AG04450 (cell line): ENCODE data around the gene PTPRG. TPM values are rescaled to one million over a fixed set of nuclear protein-coding genes. Genes with fewer than 3 reads are reported as not detected.
"Not testable (repeated sequence)": the region's sequence is repeated elsewhere in the genome, so short reads cannot be mapped to it uniquely, and the experiment has no call there.

ENCODE experiments used
- CTCF ChIA-PET: fragments of 300-600, 350-600 bp; formaldehyde crosslinking; extraction: SDS; loops from one replicate; lab custom pipeline; 2022; ENCODE audit warnings: antibody characterized with exemption, inconsistent platforms; lab: Charles Lee
- POLR2A ChIA-PET: fragments of 350-600 bp; formaldehyde crosslinking; extraction: SDS; loops from one replicate; lab custom pipeline; 2021; ENCODE audit warnings: antibody characterized with exemption, inconsistent platforms; lab: Yijun Ruan, JAX
- DNase-seq: peaks from one replicate; pipeline ENCODE4 v3.0.0-alpha.2; 2011; ENCODE audit warnings: low read depth, low spot score
- H3K27ac ChIP-seq: one replicate; pipeline ENCODE4 v1.5.1; 2012; ENCODE audit warnings: low read depth, low read length, control low read depth
- H3K27me3 ChIP-seq: one replicate; pipeline ENCODE4 v1.6.0; 2012; ENCODE audit warnings: low read length; ENCODE audit not compliant: control insufficient read depth, insufficient read depth
- H3K4me3 ChIP-seq: 2 replicates; pipeline ENCODE4 v1.5.1; 2011; ENCODE audit warnings: mild to moderate bottlenecking, low read depth, low read length, control low read depth
- H3K9me3 ChIP-seq: 2 replicates; pipeline ENCODE4 v1.5.1; 2012; ENCODE audit warnings: low read length; ENCODE audit not compliant: control insufficient read depth, insufficient read depth
- polyA plus RNA-seq: library from polyadenylated mRNA; depleted of rRNA; stranded (reverse); fragments of >200 nt; gene quantifications from 2 replicates; pipeline ENCODE4 v1.2.3, GENCODE V29; 2011
- TF ChIP-seq, protein P1 (sequence below): IDR thresholded peaks from 2 replicates; pipeline ENCODE4 v1.5.1; 2011; ENCODE audit warnings: low read depth, low read length, control low read depth, inconsistent platforms

The PTPRG gene
- polyA plus RNA-seq, 1 experiment, result 26.5 TPM

DNA sequence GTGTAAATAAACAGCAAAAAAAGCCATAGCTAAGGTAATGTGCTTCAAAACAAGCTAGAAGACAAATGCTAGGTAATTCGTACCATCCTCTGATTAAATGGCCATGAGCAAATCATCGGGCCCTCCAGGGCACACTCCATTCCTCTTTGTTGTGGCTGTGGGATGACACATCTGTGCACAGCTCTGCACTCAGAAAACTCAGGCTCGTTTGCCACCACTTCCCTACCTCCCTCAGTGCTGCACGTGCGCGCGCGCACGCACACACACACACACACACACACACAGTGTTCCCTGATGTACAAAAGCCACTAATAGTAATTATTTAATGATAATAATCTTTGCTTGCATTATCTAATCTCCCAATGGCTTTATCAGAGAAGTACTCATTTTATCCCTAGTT, 475.4 kb downstream of the PTPRG start:
- no peak for DNase-seq
- Histone ChIP-seq H3K4me3 (no peak overlapping the region), H3K9me3 (no peaks in the 10 kb centered on the region), H3K27ac (no peak overlapping the region), H3K27me3 (no peaks in the 10 kb centered on the region)
- ChIA-PET POLR2A (no interaction called here), CTCF (no interaction called here)
- TF ChIP-seq, protein P1, sequence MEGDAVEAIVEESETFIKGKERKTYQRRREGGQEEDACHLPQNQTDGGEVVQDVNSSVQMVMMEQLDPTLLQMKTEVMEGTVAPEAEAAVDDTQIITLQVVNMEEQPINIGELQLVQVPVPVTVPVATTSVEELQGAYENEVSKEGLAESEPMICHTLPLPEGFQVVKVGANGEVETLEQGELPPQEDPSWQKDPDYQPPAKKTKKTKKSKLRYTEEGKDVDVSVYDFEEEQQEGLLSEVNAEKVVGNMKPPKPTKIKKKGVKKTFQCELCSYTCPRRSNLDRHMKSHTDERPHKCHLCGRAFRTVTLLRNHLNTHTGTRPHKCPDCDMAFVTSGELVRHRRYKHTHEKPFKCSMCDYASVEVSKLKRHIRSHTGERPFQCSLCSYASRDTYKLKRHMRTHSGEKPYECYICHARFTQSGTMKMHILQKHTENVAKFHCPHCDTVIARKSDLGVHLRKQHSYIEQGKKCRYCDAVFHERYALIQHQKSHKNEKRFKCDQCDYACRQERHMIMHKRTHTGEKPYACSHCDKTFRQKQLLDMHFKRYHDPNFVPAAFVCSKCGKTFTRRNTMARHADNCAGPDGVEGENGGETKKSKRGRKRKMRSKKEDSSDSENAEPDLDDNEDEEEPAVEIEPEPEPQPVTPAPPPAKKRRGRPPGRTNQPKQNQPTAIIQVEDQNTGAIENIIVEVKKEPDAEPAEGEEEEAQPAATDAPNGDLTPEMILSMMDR, result no peak

DNA sequence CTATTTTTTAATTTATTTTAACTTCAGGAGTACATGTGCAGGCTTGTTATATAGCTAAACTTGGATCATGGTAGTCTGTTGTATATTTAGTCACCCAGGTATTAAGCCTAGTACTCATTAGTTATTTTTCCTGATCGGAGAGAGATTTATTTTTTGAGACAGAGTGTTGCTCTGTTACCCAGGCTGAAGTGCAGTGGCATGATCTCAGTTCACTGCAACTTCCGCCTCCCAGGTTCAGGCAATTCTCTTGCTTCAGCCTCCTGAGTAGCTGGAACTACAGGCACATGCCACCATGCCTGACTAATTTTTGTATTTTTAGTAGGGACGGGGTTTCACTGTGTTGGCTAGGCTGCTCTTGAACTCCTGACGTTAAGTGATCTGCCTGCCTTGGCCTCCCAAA, 477.4 kb downstream of the PTPRG start:
- H3K4me3 ChIP-seq, H3K27me3 ChIP-seq, H3K9me3 ChIP-seq, POLR2A ChIA-PET, H3K27ac ChIP-seq, DNase-seq, CTCF ChIA-PET: not testable (repeated sequence)

DNA sequence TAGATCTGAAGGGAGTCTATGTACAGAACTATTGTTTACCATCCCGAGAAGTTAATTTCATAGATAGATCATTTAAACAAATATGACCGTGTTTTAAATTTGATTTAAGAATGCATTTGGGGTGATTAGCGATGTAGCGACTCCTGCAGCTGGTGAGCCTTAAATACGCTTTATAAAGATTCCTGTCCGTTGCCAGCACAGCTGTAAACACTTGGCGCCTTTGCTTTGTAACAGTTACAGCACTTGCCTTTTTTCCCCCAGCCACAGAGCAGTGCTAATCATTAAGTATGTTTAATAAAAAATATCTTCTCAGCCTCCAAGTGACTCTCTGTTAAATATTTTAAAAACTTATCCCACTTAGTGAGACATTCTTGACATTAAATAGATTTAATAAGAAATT, 478.2 kb downstream of the PTPRG start:
- CTCF ChIA-PET, result interaction anchor here (0.6 kb wide), 1 partner anchor 469 kb away, joined by 3 read pairs; no protein-coding TSS in a partner anchor
- H3K27me3 ChIP-seq, result no peaks in the 10 kb centered on the region
- no peak for DNase-seq
- POLR2A ChIA-PET, result no interaction called here
- TF ChIP-seq, protein P1, result no peak
- H3K9me3 ChIP-seq, result no peaks in the 10 kb centered on the region
- H3K4me3 ChIP-seq, result no peak overlapping the region
- H3K27ac ChIP-seq, result no peak overlapping the region

DNA sequence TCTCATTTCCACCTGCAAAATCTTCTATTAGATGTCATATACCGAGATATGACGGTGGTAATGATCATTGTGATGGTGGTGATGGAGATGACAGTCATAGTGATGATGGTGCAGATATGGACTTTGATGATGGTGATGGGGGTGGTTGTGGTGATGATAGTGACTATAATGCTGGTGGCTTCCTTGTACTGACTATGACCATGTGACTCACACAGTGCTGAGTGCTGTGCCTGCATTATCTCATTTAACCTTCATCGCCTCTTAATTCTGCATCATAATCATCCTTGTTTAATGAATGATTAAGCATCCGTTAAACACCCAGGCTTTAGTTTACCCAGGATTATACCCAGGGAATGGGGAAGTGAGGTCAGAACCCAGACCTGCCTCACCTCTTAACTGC, 480.3 kb downstream of the PTPRG start:
- ChIA-PET POLR2A (no interaction called here), CTCF (no interaction called here)
- Histone ChIP-seq H3K9me3 (no peaks in the 10 kb centered on the region), H3K27ac (no peak overlapping the region), H3K4me3 (no peak overlapping the region), H3K27me3 (no peaks in the 10 kb centered on the region)
- TF ChIP-seq, protein P1, result no peak
- DNase-seq, result no peak

DNA sequence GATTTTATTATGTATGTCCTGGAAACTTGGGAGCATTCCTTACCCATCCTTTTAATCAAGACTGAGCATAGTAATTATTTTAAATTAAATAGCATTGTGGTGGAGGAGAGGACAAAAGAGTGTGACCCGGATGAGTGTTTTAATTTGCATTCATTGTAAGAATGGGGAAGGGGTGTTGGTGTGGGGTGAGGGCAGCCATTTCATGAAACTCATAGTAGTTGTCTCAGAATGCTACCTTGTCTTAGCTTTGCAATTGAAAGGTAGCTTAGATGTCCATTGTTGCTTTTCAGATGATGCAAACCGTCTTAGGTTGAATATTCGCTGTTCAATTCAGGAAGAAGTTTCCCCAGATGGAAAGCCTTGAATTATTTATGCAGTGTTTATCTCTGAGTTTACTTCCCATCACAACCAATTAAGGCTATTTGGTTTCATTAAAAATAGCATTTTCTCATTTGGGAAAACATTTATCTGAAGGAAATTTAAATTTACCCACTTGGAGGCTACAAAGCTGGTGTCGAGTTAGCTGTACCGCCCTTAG, 483.6 kb downstream of the PTPRG start:
- TF ChIP-seq, protein P1, result no peak
- CTCF ChIA-PET, result interaction anchor here (0.6 kb wide), 1 partner anchor 336 kb away, joined by 3 read pairs; no protein-coding TSS in a partner anchor

More for the DNA sequence above, 483.6 kb downstream of the PTPRG start:
- DNase-seq, result no peak
- no peak overlapping the region for H3K27ac ChIP-seq
- no peaks in the 10 kb centered on the region for H3K27me3 ChIP-seq
- POLR2A ChIA-PET, result interaction anchor here (1.1 kb wide), 1 partner anchor 180 kb away, joined by 3 read pairs; no protein-coding TSS in a partner anchor
- H3K9me3 ChIP-seq, result no peaks in the 10 kb centered on the region
- no peak overlapping the region for H3K4me3 ChIP-seq
